ENCODE results near the gene NKAIN2.
"Not testable (repeated sequence)": the region's sequence is repeated elsewhere in the genome, so short reads cannot be mapped to it uniquely, and the experiment has no call there.

The NKAIN2 gene

DNA sequence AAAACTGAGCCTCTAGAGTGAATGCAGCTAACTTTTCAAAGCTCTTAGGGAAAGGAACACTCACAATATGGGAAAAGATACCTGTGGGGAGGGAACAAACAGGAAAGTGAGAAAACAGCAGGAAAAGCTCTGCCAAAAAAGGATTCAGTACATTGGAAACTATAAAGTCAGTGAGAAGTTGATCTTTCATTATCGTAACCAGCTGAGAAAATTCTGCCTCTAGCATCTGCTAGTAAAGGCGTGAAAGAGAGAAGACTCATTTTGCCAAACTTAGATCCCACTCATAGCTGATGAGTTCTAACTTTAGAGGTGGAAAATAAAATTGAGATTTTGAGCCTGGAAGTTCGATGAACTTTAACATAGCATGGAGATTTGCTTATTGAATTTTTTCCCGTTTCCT is 836.8 kb downstream of the NKAIN2 start:
- DNase-seq: no peak

DNA sequence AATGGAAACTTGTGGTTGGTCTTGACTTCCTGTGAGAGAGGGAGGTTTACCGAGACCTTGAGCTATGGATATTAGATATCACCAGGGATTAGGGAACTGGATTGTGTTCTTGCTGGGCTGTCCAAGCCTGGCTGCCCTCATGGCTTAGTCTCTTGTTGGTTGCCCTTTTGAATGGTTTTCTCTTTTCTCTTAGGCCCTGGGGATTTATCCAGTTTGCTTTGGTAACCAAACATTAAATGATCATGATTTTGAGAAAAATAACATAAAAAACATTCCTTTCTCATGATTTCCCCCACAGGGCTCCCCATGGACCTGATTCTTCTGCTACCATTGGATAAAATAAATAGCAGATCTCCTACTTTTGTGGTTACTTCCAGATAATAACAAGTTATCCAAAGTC is 852.2 kb downstream of the NKAIN2 start:
- DNase-seq: no peak

DNA sequence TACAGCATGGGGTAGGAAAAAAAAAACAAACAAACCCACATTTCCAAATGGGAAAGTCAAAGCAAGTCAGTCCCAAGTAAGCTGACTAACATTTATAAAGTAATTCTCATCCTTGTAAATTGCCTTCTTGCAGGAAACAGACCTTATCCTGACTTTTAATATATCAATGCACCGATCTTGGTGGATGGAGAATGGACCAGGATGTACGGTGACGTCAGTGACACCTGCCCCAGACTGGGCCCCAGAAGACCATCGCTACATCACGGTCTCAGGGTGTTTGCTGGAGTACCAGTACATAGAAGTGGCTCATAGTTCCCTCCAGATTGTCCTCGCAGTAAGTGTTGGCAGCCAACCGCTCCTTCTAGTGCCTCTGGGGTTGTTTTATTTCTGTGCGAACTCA is 854.4 kb downstream of the NKAIN2 start:
- no peak for DNase-seq

DNA sequence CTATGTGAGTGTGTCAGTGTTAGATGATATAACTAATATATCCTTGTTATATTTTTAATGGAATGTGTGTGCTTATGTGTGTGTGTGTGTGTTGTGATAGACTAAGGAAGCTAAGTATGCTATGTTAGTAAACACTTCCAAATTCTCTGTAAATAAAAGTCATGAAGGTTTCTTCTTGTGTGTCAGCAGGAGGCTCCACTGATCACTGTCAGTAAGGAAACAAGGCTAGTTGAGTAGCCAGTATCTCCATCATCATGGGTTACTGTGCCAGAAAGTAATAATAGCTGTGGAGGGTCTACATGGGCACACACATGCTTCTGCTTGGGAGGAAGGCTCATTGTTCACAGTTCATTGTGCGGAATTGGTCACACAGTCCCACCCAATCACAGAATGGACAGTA is 855.8 kb downstream of the NKAIN2 start:
- DNase-seq: no peak

DNA sequence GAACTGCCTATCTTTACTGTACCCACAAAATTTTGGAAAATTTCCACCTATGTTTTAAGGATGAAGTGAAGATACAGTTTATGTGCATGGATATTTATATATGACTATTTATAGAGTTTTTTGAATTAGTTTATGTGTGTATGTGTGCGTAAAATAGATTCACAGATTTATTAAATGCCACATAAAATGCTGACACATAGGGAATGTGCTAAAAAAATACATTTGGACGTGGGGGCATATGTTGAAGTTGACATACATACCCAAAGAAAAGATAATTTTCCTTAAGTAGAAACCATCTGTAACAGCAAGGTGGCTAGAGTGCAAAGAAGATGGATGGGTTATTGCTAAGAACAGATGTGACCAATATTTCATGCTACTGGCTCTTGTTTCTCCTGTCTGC is 856.5 kb downstream of the NKAIN2 start:
- DNase-seq: no peak

DNA sequence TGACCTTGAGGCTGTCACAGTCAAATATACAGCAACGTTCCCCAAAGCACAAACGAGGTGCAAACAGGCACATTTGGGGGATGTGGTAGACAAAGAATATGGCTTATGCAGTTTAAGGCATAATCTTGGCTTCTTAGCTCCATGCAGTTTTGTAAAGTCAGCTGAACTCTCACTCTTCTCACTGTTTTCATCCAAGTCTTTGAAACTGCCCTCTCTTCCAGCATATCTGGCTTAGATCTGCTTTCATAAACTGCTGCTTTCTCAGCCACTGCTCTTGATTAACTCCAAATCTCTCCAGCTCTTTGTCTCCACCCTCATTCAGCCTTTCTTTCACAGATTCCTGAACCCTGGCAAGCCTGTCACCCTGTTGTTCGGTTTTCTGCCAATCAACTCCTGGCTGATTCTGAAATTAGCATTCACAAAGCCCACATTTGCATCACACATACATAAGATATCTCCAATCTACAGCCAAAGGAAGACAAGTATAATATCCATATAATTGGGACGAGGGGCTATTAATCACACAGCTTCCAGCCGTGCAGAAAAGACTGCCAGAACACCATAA is 857.5 kb downstream of the NKAIN2 start:
- DNase-seq: peak; percentile 62

DNA sequence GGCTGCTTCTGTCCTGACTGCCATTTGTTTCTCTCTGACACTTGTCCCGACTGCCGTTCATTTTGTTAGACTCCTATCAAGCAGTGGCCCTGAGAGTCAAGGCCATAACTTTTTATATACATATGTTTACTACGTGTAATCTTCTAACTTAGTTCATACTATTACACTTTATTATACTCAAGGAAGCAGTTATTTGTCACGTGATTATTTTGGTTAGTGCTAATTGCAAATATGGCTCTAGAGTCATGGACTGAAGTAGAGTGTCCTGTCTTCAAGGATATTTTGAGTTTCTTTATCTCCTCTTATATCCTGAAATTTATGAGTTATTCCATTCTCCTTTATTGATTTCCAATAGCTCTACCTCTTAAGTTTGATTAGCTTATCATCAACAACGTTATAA is 864.4 kb downstream of the NKAIN2 start:
- DNase-seq: no peak

DNA sequence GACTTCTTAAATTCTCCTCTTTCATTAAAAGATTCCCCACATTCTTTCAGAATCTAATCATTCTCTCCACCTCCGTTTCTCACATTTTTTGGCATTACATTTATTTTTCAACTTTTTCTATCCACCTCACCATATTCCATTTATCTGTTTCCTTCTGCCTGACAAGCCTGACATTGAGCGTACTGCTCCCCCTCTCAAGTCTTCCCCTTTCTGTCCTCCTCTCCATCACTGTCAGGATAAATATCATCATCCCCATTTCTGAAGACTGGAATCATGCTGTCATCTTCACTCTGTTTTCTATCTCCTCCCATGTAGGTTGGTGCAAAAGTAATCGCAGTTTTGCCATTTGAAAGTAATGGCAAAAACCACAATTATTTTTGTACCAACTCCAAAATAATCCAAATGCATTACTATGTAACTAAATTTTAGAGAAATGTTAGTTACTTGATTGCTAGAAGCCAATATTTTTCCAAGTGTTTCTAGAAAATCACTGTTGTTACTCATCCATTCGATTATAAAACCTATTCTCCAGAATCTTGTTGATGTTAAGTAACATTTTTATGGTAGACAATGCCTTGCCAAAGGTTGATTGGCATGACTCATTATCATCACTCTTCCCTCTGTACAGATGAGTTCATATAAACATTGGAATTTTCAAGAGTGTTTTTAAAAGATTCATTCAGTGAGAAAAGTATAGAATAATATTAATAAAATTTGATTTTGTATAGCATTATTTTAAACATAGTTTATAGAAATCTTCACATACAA is 866.2 kb downstream of the NKAIN2 start:
- no peak for DNase-seq

DNA sequence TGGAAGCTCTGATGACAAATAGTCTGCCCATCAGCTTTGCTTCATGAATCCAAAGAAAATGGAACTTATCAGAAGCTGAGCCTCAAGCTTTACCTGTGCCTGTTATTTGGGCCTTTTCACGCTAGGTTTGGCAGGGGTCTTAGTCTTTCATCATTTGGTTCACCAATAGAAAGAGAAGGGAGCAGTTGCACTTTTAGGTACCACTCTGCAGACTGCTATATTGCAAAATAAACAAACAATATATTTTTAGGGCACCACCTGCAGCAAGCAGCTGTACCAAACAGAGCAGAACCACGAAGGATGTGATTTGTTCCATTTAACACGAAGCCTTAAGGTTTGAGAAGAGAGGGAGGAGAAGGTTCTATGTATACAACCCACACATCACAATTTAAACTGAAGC is 867.1 kb downstream of the NKAIN2 start:
- peak; percentile 68 for DNase-seq

DNA sequence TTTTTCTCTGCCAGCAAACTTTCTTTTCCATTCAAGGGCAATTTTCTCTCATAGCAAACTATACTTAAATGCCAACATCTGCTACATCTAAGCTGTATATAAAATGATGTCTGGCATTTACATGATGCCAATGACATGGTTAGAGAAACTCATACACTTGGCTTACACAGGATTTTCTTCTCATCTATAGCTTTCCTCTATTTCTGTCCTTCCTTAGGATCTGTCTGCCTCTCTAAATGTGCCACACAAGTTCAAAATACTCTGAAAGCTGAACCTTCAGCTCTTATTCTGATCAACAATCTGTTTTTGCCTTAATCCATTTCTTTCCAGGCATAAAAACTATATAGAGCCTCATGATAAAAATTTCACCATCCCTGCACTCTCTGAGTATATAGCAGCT is 867.7 kb downstream of the NKAIN2 start:
- DNase-seq: no peak

DNA sequence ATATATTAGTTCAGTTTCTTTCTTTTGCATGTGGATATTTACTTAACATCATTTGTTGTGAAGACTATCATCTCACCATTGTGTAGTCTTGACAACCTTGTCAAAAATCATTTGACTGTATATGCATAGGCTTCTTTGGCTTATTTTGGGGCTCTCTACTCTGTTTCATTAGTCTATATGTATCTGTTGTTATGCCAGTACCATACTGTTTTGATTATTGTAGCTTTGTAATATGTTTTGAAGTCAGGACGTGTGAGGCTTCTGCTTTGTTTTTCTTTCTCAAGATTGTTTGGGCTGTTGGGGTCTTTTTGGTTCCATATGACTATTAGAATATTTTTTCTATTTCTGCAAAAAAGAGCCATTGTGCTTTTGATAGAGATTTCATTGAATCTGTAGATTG is 870.4 kb downstream of the NKAIN2 start:
- DNase-seq: no peak

DNA sequence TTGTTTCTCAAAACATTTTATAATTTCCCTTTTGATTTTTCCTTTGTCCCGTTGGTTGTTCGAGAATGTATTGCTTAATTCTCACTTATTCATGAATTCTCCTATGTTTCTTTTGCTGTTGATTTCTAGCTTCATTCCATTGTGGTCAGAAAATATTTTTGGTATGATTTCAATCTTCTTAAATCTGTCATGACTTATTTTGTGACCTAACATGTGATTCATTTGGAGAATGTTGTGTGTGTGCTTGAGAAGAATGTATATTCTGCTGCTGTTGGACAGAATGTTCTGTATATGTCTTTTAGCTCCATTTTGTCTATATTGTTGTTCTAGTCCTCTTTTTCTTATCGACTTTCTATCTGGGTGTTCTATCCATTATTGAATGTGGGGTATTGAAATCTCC is 872.4 kb downstream of the NKAIN2 start:
- DNase-seq: no peak

DNA sequence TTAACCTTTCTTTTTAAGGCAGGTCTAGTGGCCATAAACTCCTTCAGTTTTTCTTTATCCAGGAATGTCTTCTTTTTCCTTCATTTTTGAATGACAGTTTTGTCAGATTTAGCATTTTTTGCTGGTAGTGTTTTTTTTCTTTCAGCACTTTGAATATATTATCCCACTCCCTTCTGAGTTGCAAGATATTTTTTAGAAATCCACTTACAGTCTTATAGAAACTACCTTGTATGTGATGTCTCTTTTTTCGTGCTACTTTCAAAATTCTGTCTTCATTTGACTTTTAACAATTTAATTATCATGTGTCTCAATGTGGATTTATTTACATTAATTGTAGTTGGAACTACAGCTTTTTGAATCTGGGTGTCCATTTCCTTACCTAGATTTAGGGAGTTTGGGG is 874.2 kb downstream of the NKAIN2 start:
- DNase-seq: no peak

DNA sequence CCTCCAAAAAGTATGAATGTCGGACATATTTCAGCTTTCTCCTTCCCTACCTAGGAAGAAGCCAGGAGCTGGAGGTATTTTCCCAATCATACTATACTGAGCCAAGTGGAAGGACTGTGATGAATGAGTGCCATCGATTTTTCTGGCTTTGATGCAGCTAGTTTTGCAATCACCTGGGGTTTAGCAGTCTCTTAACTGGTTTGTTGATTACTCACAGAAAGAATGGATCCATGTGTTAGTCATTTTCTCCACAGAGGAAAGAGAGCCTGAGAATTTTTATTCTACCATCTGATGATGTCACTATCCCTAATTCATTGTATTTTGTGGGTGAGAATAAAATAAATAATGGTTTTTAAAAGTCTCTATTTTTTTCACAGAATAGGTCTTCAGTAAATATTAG is 875.7 kb downstream of the NKAIN2 start:
- no peak for DNase-seq

DNA sequence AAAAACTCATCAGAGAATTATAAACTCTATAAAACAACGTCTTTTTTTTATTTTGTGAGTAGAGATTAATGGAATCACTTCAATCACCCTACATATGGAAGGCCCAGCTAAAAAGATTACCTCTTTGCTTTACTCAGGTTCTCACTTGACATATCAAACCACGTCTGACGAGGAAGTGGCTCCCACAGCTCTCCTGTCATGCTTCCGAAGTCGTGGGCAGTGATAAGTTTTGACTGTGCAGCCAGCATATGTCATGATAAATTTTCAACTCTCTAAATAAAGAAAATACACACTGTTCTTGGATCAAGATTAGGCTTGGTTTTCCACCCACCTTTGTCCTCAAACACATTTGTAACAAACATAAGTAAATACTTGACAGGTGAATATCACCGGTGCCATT is 879.1 kb downstream of the NKAIN2 start:
- no peak for DNase-seq

DNA sequence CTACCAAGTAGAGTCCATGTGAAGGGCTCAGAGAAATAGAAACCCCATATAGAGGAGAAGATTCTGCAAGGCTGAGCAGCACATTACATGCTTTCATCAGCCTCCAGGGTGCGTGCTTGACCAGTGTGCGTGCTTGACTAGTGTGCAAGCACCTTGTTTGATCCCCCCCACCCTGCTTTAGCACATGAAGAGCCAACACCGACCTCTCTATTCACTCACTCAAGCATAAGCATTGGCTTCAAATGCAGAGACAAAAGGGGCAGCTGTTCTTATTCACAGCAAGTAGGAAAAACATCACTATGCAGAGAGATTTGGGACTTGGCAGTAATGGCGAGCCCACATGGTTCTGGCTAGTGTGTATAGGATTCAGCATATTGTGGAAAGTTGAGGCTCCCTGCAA is 879.8 kb downstream of the NKAIN2 start:
- DNase-seq: peak; percentile 77

DNA sequence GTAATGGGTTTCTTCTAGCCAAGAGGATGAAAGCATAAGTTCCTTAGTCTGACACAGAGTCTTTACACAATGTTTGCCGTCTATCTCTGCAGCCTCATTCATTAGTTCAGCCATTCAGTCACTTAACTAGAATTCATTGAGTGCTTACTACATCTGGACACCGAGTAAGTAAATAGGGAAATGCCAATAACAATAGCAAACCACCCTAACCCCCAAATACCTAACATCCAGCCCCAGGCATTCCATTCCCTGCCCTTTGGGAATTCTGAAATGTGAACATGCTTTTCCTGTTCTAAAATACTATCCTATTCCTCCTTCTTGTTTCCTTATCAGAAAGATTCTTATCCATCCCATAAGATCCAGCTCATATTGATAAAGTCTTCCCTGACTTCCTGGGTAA is 881.0 kb downstream of the NKAIN2 start:
- no peak for DNase-seq

DNA sequence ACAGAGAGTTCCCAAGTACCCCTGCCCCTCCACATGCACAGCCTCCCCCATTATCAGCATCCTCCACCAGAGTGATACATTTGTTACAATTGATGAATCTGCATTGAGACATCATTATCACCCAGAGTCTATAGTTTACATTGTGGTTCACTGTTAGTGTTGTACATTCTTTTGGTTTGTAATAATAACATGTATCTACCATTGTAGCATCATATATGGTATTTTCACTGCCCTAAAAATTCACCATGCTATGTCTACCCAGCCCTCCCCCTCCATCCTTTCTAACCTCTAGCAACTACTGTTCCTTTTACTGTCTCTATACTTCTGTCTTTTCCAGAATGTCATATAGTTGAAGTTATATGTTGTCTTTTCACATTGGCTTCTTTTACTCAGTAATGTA is 884.7 kb downstream of the NKAIN2 start:
- DNase-seq: no peak

DNA sequence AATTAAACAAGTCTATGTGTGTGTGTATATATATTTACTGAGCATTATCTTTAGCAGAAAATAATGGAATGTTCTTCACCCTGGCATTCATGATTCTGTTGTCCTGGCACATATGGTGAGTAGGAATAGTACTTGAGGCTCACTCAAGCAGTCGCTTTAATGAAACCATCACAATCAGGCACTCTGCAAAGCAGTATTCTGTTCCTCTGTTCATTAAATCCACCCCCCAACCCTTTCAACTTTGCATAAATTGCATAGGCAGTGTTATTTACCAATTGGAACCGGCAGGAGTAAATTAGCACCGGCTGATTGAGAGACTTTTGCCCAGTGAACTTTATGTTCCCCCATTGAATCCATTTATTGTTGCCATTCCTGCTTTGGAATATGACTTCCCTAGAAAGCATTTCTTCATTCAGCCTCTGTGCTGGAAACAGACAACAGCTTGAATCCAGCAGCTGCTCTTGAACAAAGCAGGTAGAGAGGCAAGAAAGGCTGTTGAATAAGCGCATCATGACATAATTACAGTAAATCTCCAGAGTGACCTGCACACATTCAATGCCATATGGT is 890.6 kb downstream of the NKAIN2 start:
- peak; percentile 87 for DNase-seq

DNA sequence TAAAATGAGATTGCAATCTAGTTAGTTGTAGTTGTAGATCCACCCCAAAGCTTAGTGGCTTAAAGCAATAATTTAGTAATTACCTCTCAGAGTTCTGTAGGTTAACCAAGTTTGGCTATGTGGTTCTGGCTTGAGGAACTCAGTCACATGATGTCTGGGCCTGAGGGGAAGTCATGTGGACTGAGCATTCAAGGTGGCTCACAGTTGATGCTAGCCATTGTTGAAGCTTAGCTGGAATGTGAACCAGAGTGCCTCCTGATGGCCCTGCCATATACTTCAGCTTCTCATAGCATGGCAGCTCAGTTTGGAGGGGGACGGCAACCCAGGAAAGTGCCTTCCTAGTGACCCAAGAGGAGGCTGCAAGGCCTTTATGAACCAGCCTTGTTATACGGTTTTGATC is 895.4 kb downstream of the NKAIN2 start:
- no peak for DNase-seq

DNA sequence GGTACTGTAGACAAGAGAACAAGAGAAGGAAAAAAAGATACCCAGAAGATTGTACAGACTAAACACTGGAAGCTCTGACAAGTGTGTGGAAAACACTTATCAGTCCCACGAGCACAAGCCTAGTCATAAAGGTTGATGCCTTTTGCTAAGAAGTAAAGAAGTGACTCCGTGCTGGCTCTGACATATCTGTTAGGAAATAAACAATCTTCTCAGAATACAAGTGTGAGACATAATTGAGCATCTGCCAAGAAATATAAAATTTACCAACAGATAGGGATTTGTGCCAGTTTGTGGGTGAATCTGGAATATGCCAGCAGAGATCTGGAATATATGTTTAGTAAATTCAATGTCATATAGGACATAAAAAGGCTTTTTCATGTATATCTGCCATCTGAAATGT is 899.9 kb downstream of the NKAIN2 start:
- no peak for DNase-seq

DNA sequence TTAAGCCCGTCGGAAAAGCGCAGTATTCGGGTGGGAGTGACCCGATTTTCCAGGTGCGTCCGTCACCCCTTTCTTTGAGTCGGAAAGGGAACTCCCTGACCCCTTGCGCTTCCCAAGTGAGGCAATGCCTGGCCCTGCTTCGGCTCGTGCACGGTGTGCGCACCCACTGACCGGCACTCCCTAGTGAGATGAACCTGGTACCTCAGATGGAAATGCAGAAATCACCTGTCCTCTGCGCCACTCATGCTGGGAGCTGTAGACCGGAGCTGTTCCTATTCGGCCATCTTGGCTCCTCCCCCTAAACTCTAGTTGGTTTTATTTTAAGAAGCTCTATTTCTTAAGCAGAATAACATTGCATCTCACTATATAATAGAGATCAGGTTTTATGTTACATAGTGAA is 908.9 kb downstream of the NKAIN2 start:
- DNase-seq: not testable (repeated sequence)

DNA sequence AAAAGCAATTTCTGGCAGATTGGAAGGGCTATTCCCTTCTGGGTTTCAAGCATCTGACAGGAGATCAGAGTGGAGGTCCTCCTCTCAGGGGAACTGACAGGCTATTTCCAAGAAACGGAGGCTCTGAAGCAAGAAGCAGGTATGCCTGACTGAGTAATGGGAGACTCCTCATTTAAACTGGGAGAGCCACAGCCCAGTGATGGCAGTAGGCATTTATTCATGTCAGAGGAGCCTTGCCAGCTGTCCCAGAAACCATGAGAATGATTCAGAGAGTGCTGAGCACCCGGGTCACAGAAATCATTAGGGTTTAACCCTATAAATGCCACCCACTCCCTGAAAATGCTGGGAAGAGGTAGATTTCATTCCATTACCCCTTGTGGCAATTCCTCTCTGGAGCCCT is 911.1 kb downstream of the NKAIN2 start:
- DNase-seq: no peak

DNA sequence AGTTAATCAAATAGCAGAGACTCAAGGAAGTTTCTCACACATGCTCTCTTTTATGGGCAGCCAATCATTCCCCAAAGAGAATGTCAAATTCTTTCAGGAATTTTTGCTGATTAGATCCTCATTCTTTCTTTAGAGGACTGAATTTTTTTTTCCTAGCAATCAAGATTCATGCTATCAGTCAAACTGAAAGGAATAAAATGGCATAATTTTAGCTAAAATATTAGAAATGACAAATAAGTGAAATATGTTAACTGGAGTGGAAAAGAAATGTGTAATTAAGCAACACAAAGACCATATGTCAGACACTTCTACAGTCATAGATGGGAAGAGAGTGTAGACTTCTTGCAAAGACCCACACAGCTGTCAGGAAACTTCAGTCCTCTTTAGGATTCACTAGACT is 916.2 kb downstream of the NKAIN2 start:
- DNase-seq: no peak

DNA sequence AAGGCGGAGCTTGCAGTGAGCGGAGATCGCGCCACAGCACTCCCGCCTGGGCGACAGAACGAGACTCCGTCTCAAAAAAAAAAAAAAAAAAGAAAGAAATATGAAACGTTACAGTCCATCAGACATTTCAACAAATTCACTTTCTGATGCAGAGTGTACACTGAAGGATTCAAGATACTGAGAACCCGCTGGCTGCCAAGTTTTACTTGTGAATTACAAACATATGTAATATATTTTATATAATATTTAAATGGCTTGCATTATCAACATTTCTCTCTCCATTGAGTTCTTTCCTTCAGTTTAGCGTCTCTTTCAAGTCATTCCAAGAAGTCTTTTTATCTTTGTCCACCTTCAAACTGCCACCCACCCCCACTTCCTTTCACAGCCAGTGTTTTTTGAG is 917.7 kb downstream of the NKAIN2 start:
- no peak for DNase-seq
